ENCODE measurements around the gene CCDC85B. TPM values are rescaled to one million over a fixed set of nuclear protein-coding genes. Genes with fewer than 3 reads are reported as not detected.

CCDC85B gene
- total RNA-seq, 1 donor from 2014 or later = 3.9 TPM

DNA sequence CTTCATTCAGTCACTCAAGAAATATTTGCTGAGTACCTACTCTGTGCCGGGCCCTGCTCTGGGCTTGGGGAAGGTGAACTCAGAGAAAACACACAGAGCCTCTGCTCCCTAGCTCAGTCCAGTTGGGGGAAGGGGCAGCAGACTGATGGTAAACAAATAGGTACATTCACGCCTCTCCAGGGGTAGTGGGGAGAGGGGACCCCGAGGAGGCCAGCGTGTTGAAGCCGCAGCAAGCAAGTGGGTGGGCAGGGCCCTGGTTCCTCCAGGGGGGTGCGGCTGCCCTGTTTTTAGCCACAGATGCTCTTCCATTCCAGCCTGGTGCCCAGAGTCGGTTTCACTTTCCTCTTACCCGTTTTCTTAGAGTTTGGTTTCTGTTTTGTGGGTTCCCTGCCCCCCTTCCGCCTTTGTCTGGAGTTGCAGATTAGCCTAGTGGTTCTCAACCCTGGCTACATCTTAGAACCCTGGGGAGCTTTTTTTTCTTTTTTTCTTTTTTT lies 37.5 kb downstream of the CCDC85B start:
- no peak overlapping the region for H3K27ac ChIP-seq
- H3K4me3 Mint-ChIP-seq = no peak overlapping the region
- H3K9ac ChIP-seq = peak overlapping the region; percentile 14
- H3K4me3 ChIP-seq = no peak overlapping the region
- H3K36me3 Mint-ChIP-seq = peaks cover 3% of the 10 kb centered on the region
- H3K4me2 ChIP-seq = no peak overlapping the region
- H3F3A ChIP-seq (ENCODE audit: low read depth) = no peaks in the 10 kb centered on the region
- peaks cover 13% of the 10 kb centered on the region for H3K4me1 Mint-ChIP-seq
- H3K27ac Mint-ChIP-seq = no peak overlapping the region
- H3K9me3 ChIP-seq (ENCODE audit: low read depth) = no peaks in the 10 kb centered on the region
- H3K36me3 ChIP-seq = no peaks in the 10 kb centered on the region
- DNase-seq (ENCODE audit: low spot score) = no peak
- no peaks in the 10 kb centered on the region for H3K27me3 ChIP-seq
- H3K27me3 Mint-ChIP-seq (ENCODE audit: insufficient read depth, low read depth) = peaks cover 9% of the 10 kb centered on the region
- H3K79me2 ChIP-seq (ENCODE audit: low read depth) = no peaks in the 10 kb centered on the region
- H3K9me3 Mint-ChIP-seq = no peaks in the 10 kb centered on the region
- H4K20me1 ChIP-seq (ENCODE audit: low read depth) = no peaks in the 10 kb centered on the region
- TF ChIP-seq CTCF (IDR thresholded peaks at IDR 0.05) (no peak), EZH2phosphoT487 (IDR thresholded peaks at IDR 0.05) (no peak), EZH2 (IDR thresholded peaks at IDR 0.05) (no peak)
- H2AFZ ChIP-seq (replicated peaks) = no peak overlapping the region
- H3K4me1 ChIP-seq = no peaks in the 10 kb centered on the region

DNA sequence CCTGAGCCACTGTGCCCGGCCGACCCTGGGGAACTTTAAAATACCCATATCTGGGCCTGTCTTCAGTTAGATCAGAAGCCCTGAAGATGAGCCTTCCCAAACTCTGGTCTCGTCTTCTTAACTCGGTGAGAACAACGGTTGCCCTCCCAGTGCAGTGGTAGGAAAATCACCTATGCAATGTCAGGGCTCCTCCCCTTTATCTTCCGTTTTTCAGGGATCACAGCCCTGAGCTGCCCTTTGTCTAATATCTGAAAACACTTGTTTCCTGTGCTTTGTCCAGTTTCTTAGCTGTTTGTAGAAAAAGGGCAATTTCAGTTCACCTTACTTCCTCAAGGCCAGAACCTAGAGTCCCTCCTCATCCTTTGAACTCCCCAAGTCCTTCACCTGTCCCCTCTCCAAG lies 38.2 kb downstream of the CCDC85B start:
- Histone ChIP-seq H3K9me3 (ENCODE audit: low read depth) (no peaks in the 10 kb centered on the region), H3K36me3 (no peaks in the 10 kb centered on the region), H3K4me1 (no peaks in the 10 kb centered on the region), H3K4me2 (no peak overlapping the region), H4K20me1 (ENCODE audit: low read depth) (no peaks in the 10 kb centered on the region), H2AFZ (replicated peaks) (no peak overlapping the region), H3K4me3 (no peak overlapping the region), H3K27me3 (no peaks in the 10 kb centered on the region), H3F3A (ENCODE audit: low read depth) (no peaks in the 10 kb centered on the region), H3K27ac (no peak overlapping the region), H3K9ac (no peak overlapping the region), H3K79me2 (ENCODE audit: low read depth) (no peaks in the 10 kb centered on the region)
- DNase-seq (ENCODE audit: low spot score) = no peak
- Mint-ChIP-seq H3K27ac (peak overlapping the region; percentile 19), H3K9me3 (no peaks in the 10 kb centered on the region), H3K4me1 (peaks cover 16% of the 10 kb centered on the region), H3K36me3 (no peaks in the 10 kb centered on the region), H3K4me3 (no peak overlapping the region), H3K27me3 (ENCODE audit: insufficient read depth, low read depth) (peaks cover 9% of the 10 kb centered on the region)
- TF ChIP-seq EZH2phosphoT487 (IDR thresholded peaks at IDR 0.05) (no peak), EZH2 (IDR thresholded peaks at IDR 0.05) (no peak), CTCF (IDR thresholded peaks at IDR 0.05) (no peak)

- H4K20me1 ChIP-seq (ENCODE audit: low read depth) = no peaks in the 10 kb centered on the region
- no peaks in the 10 kb centered on the region for H3K79me2 ChIP-seq (ENCODE audit: low read depth)
- H3K27me3 ChIP-seq = no peaks in the 10 kb centered on the region
- Mint-ChIP-seq H3K27ac (no peak overlapping the region), H3K36me3 (no peaks in the 10 kb centered on the region), H3K4me1 (peaks cover 16% of the 10 kb centered on the region), H3K27me3 (ENCODE audit: insufficient read depth, low read depth) (peaks cover 9% of the 10 kb centered on the region), H3K4me3 (peak overlapping the region; percentile 41), H3K9me3 (no peaks in the 10 kb centered on the region)
- no peak overlapping the region for H3K27ac ChIP-seq
- TF ChIP-seq EZH2phosphoT487 (IDR thresholded peaks at IDR 0.05) = no peak
- TF ChIP-seq EZH2 (IDR thresholded peaks at IDR 0.05) = no peak
- TF ChIP-seq CTCF (IDR thresholded peaks at IDR 0.05) = no peak
- H3K4me3 ChIP-seq = no peak overlapping the region
- no peaks in the 10 kb centered on the region for H3K4me1 ChIP-seq
- H3K9me3 ChIP-seq (ENCODE audit: low read depth) = no peaks in the 10 kb centered on the region
- H3K4me2 ChIP-seq = no peak overlapping the region
- H3K36me3 ChIP-seq = no peaks in the 10 kb centered on the region
- peak overlapping the region; percentile 74 for H2AFZ ChIP-seq (replicated peaks)
- no peaks in the 10 kb centered on the region for H3F3A ChIP-seq (ENCODE audit: low read depth)
- peak; percentile 35 for DNase-seq (ENCODE audit: low spot score)
- H3K9ac ChIP-seq = no peak overlapping the region
These were observed 41.5 kb downstream of the CCDC85B start for GRCh38 chr11:65931773-65932557.

Measured in neural progenitor cell (in vitro differentiated cells).